Mesothelial cell of epicardium (in vitro differentiated cells): ENCODE results near the gene IPCEF1. TPM values are rescaled to one million over a fixed set of nuclear protein-coding genes. Genes with fewer than 3 reads are reported as not detected.
"Not testable (repeated sequence)": the region's sequence is repeated elsewhere in the genome, so short reads cannot be mapped to it uniquely, and the experiment has no call there.

Experiments
- DNase-seq, 2 experiments: peaks; one replicate each; pipeline ENCODE4 v3.0.0; 2021; ENCODE audit warnings: low spot score in 2 of 2; ENCODE audit not compliant: unreplicated experiment in 2 of 2
- H3K27ac Mint-ChIP-seq: 2 replicates; pipeline ENCODE4 v1.8.0; 2021; ENCODE audit warnings: mixed read lengths
- H3K27me3 Mint-ChIP-seq: 2 replicates; pipeline ENCODE4 v1.8.0; 2021; ENCODE audit warnings: low read depth, mixed read lengths
- H3K36me3 Mint-ChIP-seq: 2 replicates; pipeline ENCODE4 v1.8.0; 2021; ENCODE audit warnings: mixed read lengths
- H3K4me1 Mint-ChIP-seq: 2 replicates; pipeline ENCODE4 v1.8.0; 2021; ENCODE audit warnings: mixed read lengths
- H3K4me3 Mint-ChIP-seq: 2 replicates; pipeline ENCODE4 v1.8.0; 2021; ENCODE audit warnings: mild to moderate bottlenecking, moderate library complexity, mixed read lengths
- H3K9me3 Mint-ChIP-seq: 2 replicates; pipeline ENCODE4 v1.8.0; 2021; ENCODE audit warnings: mixed read lengths
- total RNA-seq: library from RNA; stranded (reverse); gene quantifications from 3 replicates; pipeline ENCODE4 v1.2.1, GENCODE V29; 2021
- TF ChIP-seq, protein P1 (sequence below): fragments of 200-600 bp; sonication (generic); IDR thresholded peaks from one replicate; pipeline ENCODE4 v1.5.0; 2021; ENCODE audit warnings: antibody characterized with exemption; ENCODE audit not compliant: unreplicated experiment

Gene IPCEF1
- total RNA-seq, 1 donor from 2014 or later, result 0.76 TPM

DNA sequence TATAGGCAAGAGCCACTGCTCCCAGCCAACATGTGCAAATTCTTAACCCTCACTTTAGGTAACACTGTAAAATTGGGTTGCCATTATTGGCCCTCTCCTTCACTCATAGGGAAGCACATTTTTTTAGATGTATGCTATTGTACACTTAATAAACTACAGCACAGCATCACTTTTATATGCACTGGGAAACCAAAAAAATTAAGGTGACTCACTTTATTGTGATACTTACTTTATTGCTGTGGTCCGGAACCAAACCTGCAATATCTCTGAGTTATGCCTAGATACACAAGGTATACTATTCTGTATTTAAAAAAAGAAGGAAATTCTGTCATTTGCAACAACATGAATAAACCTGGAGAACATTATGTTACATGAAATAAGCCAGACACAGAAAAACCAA lies 40.5 kb downstream of the IPCEF1 start:
- Mint-ChIP-seq H3K4me3 (no peak overlapping the region), H3K27me3 (no peaks in the 10 kb centered on the region), H3K9me3 (peaks cover 11% of the 10 kb centered on the region), H3K36me3 (peaks cover 2% of the 10 kb centered on the region), H3K4me1 (peaks cover 40% of the 10 kb centered on the region), H3K27ac (peak overlapping the region; percentile 23)
- no peak for DNase-seq
- TF ChIP-seq, protein P1, sequence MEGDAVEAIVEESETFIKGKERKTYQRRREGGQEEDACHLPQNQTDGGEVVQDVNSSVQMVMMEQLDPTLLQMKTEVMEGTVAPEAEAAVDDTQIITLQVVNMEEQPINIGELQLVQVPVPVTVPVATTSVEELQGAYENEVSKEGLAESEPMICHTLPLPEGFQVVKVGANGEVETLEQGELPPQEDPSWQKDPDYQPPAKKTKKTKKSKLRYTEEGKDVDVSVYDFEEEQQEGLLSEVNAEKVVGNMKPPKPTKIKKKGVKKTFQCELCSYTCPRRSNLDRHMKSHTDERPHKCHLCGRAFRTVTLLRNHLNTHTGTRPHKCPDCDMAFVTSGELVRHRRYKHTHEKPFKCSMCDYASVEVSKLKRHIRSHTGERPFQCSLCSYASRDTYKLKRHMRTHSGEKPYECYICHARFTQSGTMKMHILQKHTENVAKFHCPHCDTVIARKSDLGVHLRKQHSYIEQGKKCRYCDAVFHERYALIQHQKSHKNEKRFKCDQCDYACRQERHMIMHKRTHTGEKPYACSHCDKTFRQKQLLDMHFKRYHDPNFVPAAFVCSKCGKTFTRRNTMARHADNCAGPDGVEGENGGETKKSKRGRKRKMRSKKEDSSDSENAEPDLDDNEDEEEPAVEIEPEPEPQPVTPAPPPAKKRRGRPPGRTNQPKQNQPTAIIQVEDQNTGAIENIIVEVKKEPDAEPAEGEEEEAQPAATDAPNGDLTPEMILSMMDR, result no peak

DNA sequence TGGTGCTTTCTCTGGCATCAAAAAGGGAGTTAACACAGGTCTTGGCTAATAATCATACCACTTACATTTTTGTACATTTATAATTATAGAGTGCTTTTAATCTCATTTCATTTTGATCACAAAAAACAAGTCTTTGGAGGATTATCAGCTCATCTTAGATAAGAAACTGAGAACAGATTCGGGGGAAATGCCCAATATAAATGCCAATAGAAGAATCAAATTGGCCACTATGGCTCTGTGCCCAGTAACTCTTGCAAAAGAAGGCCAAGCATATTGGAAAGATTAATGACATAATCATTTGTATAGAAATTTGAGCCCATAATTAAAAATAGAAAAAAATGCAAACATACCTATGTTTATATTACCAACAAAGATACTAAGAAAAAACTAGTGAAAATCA lies 42.5 kb downstream of the IPCEF1 start:
- Mint-ChIP-seq H3K27ac (peak overlapping the region; percentile 74), H3K36me3 (peaks cover 2% of the 10 kb centered on the region), H3K27me3 (no peaks in the 10 kb centered on the region), H3K4me1 (peaks cover 28% of the 10 kb centered on the region), H3K4me3 (no peak overlapping the region), H3K9me3 (peaks cover 21% of the 10 kb centered on the region)
- no peak for DNase-seq
- TF ChIP-seq, protein P1, result no peak

DNA sequence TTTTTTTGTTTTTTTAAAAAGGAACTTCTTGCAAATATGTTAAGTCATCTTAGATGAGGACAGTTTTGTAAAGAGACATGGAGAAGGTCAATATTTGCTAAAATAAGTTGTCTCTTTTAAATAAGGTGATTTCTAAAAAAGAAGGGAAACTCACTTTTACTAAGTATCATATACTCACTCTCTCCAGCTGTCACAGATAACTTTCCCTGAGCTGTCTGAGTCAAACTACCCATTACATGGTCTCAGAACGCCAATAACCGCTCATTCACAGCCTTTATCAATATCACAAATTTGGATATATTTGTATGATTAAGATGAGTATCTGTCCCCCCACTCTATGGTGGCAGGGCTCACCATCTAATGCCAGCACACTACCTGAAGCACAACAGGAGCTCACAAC lies 47.6 kb downstream of the IPCEF1 start:
- TF ChIP-seq, protein P1, result no peak
- Mint-ChIP-seq H3K4me1 (peaks cover under 1% of the 10 kb centered on the region), H3K27me3 (no peaks in the 10 kb centered on the region), H3K27ac (no peak overlapping the region), H3K4me3 (no peak overlapping the region), H3K36me3 (peaks cover 2% of the 10 kb centered on the region), H3K9me3 (peaks cover 26% of the 10 kb centered on the region)
- no peak for DNase-seq

DNA sequence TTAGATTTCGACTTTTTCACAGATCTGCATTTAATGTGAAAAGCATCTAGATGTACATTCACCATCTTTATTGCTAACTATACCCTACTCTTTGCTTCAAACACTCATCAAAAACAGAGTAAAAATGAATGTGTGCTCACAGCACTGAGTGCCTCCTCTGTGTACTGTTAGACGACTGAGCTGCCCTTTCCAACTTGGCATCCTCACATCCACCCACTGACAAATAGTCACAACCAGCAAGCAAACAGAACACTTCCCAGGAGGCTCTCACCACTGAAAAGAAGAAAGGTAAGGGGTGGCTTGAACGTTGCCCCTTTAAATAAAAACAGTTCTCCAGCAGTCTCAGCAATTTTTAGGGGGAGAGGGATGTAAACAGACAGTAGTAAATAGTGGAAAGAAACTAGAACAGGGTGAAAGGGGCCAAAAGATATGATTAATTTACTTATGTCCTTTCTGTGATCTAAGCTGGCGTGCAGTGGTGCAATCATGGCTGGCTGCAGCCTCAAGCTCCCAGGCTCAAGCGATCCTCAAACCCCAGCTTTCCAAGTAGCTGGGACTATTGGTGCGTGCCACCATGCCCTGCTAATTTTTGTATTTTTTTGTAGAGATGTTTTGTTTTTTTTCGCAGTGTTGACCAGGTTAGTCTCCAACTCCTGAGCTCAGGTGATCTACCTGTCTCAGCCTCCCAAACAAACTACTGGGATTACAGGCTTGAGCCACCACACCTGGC lies 48.7 kb downstream of the IPCEF1 start:
- H3K9me3 Mint-ChIP-seq, result peaks cover 26% of the 10 kb centered on the region
- no peaks in the 10 kb centered on the region for H3K27me3 Mint-ChIP-seq
- H3K4me1 Mint-ChIP-seq, result no peaks in the 10 kb centered on the region
- H3K36me3 Mint-ChIP-seq, result peaks cover 2% of the 10 kb centered on the region
- DNase-seq, result no peak
- no peak overlapping the region for H3K27ac Mint-ChIP-seq
- H3K4me3 Mint-ChIP-seq, result no peak overlapping the region
- TF ChIP-seq, protein P1, result no peak

DNA sequence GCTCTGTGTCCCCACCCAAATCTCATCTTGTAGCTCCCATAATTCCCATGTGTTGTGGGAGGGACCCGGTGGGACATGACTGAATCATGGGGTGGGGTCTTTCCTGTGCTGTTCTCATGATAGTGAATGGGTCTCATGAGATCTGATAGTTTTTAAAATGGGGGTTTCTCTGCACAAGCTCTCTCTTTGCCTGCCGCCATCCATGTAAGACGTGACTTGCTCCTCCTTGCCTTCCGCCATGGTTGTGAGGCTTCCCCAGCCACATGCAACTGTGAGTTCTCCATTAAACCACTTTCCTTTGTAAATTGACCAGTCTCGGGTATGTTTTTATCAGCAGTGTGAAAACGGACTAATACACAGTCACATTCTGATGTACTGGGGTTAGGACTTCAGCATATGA lies 49.5 kb downstream of the IPCEF1 start:
- not testable (repeated sequence) for H3K4me3 Mint-ChIP-seq, H3K36me3 Mint-ChIP-seq, H3K27ac Mint-ChIP-seq, DNase-seq, H3K27me3 Mint-ChIP-seq, H3K4me1 Mint-ChIP-seq
- H3K9me3 Mint-ChIP-seq, result peaks cover 25% of the 10 kb centered on the region

DNA sequence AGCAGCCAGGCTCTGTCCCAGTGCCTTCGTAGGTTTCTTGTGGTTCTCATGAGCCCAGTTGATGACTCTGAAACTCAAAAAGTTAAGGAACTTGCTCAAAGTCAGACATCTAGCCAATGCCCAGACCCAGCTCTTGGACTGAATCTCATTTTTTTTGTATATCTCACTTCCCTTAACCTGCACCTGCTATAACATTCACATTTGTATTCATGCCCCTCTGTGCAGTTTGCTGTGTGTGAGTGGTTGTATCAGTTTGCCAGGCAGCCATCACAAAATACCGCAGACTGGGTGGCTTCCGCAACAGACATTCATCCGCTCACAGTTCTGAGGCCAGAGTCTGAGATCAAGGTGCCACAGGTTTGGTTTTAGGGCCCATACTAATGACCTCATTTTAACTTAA lies 49.9 kb downstream of the IPCEF1 start:
- Mint-ChIP-seq H3K27ac (no peak overlapping the region), H3K36me3 (no peaks in the 10 kb centered on the region), H3K27me3 (no peaks in the 10 kb centered on the region), H3K4me3 (no peak overlapping the region), H3K9me3 (peaks cover 21% of the 10 kb centered on the region), H3K4me1 (no peaks in the 10 kb centered on the region)
- TF ChIP-seq, protein P1, result no peak
- DNase-seq, result no peak
